Fibroblast of the aortic adventitia (primary cell): ENCODE measurements around the gene PRSS16. TPM values are rescaled to one million over a fixed set of nuclear protein-coding genes. Genes with fewer than 3 reads are reported as not detected.
"Not testable (repeated sequence)": the region's sequence is repeated elsewhere in the genome, so short reads cannot be mapped to it uniquely, and the experiment has no call there.

Source experiments
- DNase-seq: peaks from one replicate; pipeline ENCODE4 v3.0.0-alpha.2; 2010; ENCODE audit warnings: low read depth
- H3K4me3 ChIP-seq: 2 replicates; pipeline ENCODE4 v1.5.1; 2011; ENCODE audit warnings: low read depth, mild to moderate bottlenecking, control low read depth, low read length, moderate library complexity
- CTCF ChIP-seq: IDR thresholded peaks from 2 replicates; pipeline ENCODE4 v1.5.1; 2011; ENCODE audit warnings: mild to moderate bottlenecking, low read length, control low read depth, inconsistent platforms; ENCODE audit not compliant: insufficient read depth
- total RNA-seq: library from RNA; depleted of rRNA; stranded (reverse); fragments of >200 nt; gene quantifications from 2 replicates; pipeline ENCODE4 v1.2.3, GENCODE V29; 2012; ENCODE audit warnings: low replicate concordance

The PRSS16 gene
- total RNA-seq, 1 donor, result not detected

GRCh38 chr6:27260369-27260768, 12.9 kb downstream of the PRSS16 start:
- no peak for DNase-seq
- no peak for TF ChIP-seq CTCF
- no peak overlapping the region for H3K4me3 ChIP-seq

GRCh38 chr6:27260836-27261375, 13.4 kb downstream of the PRSS16 start:
- H3K4me3 ChIP-seq, result no peak overlapping the region
- no peak for TF ChIP-seq CTCF
- DNase-seq, result no peak

GRCh38 chr6:27263886-27264285, 16.4 kb downstream of the PRSS16 start:
- DNase-seq, result no peak
- no peak for TF ChIP-seq CTCF
- no peak overlapping the region for H3K4me3 ChIP-seq

- DNase-seq, H3K4me3 ChIP-seq: not testable (repeated sequence)
Measured at GRCh38 chr6:27267003-27267402, 19.5 kb downstream of the PRSS16 start.

- TF ChIP-seq CTCF, result no peak
- no peak for DNase-seq
- no peak overlapping the region for H3K4me3 ChIP-seq
Measured at GRCh38 chr6:27267857-27268434, 20.4 kb downstream of the PRSS16 start.

GRCh38 chr6:27268803-27269202, 21.3 kb downstream of the PRSS16 start:
- H3K4me3 ChIP-seq, result no peak overlapping the region
- no peak for DNase-seq
- no peak for TF ChIP-seq CTCF

GRCh38 chr6:27273783-27274182, 26.3 kb downstream of the PRSS16 start:
- TF ChIP-seq CTCF, result no peak
- DNase-seq, result no peak
- no peak overlapping the region for H3K4me3 ChIP-seq
